Stimulated activated CD4-positive, alpha-beta T cell treated with anti-CD3 and anti-CD28 coated beads, Interleukin-15, amount 100 ng/mL, for 24 hours (primary cell): ENCODE measurements around the gene RNF166.

Experiments used
- DNase-seq: peaks from one replicate; pipeline ENCODE4 v3.0.0-alpha.2; 2020

RNF166 gene, protein sequence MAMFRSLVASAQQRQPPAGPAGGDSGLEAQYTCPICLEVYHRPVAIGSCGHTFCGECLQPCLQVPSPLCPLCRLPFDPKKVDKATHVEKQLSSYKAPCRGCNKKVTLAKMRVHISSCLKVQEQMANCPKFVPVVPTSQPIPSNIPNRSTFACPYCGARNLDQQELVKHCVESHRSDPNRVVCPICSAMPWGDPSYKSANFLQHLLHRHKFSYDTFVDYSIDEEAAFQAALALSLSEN

GRCh38 chr16:88706229-88706964 lies at the start of gene RNF166, which contains the start of gene CTU2:
RNF166 (minus strand) TSS chr16:88706408; CDS start chr16:88706325, 83 bp downstream.
CTU2 (plus strand) TSS chr16:88706503; CDS start chr16:88706531, 28 bp downstream.
- peak; percentile 96 for DNase-seq

DNA sequence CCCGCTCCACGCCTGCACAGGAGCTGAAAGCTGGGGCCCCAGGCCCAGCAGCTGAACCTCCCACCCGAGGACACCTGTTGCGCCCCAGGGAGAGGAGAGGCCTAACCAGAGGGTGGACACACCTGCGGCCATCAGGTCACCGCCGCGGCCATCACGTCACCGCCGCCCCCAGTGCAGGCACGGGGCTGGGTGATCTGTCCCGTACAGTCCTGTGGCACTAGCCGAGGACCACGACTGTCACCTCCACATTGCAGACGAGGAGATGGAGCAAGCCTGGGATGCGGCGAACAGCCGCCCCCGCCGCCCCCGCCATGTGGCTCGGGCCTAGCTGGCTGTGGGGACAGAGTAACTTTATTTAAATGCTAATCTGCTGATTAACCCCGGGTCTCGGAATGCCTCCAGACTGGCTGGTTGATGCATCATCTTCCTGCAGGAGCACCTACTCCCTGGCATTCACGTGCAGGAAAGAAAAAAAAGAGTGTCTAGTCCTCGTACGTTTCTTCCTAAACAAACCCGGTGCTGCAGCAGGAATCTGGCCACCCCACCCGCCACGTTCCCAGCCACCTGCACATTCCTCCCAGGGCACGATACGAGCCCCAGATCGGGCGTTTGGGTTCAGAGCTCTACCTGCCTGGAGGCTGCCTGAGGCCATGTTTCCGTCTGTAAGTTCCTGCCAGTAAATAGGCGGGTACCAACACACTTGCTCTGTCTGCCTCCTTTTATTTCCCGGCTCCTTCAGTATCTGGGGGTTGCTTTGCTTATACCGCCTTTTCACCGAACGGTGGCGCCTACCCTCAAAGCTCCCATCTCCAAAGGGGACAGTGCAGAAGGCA lies 48.9 kb upstream of the RNF166 start:
- peak; percentile 33 for DNase-seq

DNA sequence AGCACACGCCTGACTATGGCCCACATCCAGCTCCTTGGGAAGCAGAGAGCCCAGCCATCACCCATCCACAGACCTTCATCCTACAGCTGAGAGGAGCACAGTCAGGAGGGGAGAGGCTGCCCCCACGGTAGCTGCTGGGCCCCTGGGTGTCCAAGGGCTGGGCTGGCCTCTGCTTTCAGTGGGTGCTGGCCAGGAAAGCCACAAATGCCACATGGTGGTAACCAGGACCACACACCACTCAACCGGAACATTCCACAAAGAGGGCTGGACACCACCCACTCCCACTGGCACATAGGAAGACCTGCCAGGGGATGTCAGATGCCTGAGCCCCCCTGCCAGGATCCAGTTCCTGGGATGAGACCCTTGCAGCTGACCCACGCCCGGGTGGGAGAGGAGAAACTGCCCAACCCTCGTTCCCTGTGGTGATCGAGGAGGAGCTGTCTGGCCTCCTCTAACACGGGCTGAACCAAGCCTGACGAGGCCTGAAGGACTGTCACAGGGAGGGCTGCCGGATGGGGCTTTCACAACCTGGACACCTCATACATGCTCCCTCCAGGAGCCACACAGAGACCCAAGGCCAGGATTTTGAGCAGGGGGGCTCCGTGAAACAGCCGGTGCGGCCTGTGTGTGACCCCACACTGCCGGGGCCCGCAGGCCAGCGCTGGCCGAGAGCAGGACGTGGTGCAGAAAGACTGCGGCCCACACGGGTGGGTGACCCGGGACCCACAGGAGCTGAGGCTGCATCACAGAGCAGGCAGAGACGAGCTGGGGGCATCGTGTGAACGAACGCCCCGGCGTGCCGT lies 48.1 kb upstream of the RNF166 start:
- DNase-seq, result no peak

- no peak for DNase-seq
Measured at GRCh38 chr16:88753602-88754001, 47.4 kb upstream of the RNF166 start.

DNA sequence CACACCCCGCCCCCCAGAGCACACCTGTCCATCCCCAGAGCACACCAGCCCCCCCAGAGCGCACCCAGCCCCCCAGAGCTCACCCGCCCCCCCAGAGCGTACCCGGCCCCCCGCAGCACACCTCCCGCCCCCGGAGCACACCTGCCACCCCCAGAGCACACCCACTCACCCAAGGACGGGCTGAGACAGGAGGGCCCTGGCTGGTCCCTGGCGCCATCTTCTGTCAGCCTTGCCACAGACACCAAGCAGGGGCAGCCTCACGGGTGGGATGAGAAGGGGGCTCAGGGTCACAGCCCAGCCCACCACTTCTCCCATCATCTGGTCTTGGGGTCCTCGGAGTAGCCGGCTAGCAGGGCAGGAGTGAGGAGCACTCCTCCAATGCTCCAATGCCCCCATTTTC lies 47.0 kb upstream of the RNF166 start:
- no peak for DNase-seq

- no peak for DNase-seq
Measured at GRCh38 chr16:88752386-88753002, 46.3 kb upstream of the RNF166 start.

GRCh38 chr16:88750854-88751253 lies 44.6 kb upstream of the RNF166 start:
- DNase-seq, result no peak

GRCh38 chr16:88749358-88749757 lies 43.1 kb upstream of the RNF166 start:
- no peak for DNase-seq

DNA sequence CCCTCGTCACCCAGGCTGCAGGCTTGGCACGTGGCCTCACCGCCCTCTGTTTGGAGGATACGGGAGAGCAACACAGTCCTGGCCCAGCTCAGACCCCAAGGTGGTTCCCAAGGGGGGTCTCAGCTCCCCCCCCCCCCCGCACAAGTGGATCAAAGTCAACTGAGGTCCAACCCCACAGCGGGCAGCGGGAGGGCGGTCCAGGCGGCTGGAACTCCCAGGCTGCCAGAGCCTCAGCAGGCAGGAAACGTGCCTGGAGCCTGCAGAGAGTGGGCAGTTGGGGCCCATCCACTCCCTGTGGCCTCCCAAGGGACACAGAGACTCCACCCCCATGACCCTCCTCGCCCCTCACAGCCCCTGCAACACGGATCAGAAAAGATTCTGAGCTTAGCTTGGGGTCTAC lies 42.2 kb upstream of the RNF166 start:
- DNase-seq, result no peak

DNA sequence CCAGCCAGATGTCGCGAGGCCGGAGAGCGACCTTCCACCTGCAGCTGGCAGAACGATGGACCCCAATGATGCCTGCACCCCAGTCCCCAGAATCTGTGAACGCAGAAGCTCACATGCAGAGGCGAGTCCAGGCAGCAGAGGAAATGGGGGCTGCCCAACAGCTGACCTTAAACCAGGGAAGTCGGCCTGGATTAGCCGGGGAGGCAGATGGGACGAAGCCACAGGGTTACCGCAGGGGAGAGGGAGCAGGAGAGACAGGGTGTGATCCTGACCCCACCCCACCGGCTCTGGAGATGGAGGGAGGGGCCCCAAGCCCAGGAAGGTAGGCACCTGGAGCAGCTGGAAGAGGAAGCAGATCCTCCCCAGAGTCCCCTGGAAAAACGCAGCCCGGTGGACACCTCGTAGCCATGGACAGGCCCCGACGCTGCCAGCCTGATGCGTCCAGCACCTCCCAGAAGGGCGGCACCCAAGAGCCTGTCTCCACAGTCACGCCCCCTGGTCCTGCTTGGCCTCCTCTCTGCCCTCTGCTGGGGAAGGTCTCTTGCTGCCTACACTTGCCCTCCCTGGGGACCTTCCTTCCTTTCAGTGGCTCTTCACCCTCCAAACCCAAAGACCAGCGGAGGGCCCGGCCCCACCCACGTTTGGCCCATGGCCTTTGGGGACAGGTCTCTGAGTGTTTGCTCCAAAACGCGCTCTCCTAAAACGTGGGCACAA lies 41.5 kb upstream of the RNF166 start:
- peak; percentile 56 for DNase-seq

DNA sequence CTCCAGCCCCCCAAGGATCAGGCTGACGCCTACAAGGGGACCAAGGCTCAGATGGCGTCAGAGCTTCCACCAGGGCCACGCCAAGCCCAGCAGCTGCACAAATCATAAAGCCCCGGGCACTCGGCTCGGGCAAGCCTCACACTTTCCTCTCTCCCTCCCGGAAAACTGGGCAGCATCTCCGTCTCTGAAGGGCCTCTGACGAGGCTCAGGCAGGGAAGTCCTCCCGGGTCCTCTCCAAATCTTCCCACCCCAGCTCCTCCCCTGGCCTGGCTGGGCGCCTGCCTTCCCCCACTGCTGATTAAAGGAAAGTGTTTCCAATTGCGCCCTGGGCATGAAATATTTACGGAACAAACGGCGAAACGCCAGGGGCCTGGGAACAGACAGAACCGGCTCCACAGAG lies 40.3 kb upstream of the RNF166 start:
- DNase-seq, result no peak

GRCh38 chr16:88744577-88745521 lies 38.6 kb upstream of the RNF166 start:
- no peak for DNase-seq

- DNase-seq, result peak; percentile 85
Measured at GRCh38 chr16:88743693-88744576, 37.7 kb upstream of the RNF166 start.

- DNase-seq, result no peak
Measured at GRCh38 chr16:88742896-88743605, 36.8 kb upstream of the RNF166 start.

DNA sequence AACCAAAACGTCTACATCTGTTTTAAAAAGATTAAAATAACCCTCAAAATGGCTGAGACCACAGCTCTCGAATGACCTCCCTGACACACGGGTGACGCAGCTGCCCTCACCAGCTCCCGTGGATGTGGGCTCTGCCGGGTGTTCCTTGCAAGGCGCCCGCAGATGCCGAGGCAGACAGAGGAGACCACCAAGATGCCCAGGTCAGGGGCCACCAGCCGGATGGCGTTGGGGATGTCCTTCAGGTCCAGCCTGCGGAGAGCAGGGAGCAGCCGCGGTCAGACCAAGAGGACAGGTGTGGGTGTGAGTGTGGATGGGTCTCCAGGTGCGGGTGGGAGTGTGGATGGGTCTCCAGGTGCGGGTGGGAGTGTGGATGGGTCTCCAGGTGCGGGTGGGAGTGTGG lies 35.2 kb upstream of the RNF166 start:
- DNase-seq, result no peak

DNA sequence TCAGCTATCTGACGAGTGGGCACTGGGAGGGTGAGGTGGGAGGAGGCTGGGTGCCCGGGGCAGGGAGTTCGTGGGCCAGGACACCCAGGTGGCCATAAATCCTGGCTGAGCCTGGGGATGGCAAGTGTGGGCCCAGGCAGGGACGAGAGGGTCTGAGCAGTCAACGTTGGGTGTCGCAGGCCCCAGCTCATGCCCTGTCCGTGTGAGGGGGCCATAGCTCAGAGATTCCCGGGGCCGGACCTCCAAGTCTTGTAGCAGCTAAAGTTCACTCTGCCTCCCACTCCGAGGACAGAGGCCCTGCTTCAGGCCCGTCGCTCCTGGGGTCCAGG lies 34.5 kb upstream of the RNF166 start:
- no peak for DNase-seq

- no peak for DNase-seq
Measured at GRCh38 chr16:88739977-88740726, 33.9 kb upstream of the RNF166 start.
